ENCODE data around the gene WDR93.

GRCh38 chr15:89666184-89666857 is 24.3 kb upstream of the WDR93 start:
- TF ChIP-seq, protein P1, sequence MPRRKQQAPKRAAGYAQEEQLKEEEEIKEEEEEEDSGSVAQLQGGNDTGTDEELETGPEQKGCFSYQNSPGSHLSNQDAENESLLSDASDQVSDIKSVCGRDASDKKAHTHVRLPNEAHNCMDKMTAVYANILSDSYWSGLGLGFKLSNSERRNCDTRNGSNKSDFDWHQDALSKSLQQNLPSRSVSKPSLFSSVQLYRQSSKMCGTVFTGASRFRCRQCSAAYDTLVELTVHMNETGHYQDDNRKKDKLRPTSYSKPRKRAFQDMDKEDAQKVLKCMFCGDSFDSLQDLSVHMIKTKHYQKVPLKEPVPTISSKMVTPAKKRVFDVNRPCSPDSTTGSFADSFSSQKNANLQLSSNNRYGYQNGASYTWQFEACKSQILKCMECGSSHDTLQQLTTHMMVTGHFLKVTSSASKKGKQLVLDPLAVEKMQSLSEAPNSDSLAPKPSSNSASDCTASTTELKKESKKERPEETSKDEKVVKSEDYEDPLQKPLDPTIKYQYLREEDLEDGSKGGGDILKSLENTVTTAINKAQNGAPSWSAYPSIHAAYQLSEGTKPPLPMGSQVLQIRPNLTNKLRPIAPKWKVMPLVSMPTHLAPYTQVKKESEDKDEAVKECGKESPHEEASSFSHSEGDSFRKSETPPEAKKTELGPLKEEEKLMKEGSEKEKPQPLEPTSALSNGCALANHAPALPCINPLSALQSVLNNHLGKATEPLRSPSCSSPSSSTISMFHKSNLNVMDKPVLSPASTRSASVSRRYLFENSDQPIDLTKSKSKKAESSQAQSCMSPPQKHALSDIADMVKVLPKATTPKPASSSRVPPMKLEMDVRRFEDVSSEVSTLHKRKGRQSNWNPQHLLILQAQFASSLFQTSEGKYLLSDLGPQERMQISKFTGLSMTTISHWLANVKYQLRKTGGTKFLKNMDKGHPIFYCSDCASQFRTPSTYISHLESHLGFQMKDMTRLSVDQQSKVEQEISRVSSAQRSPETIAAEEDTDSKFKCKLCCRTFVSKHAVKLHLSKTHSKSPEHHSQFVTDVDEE (CRISPR knock-in tag; IDR thresholded peaks at IDR 0.05) = no peak
- TF ChIP-seq OSR1 (CRISPR knock-in tag; IDR thresholded peaks at IDR 0.05) (no peak), ZFP30 (CRISPR knock-in tag; IDR thresholded peaks at IDR 0.05) (no peak), ZNF8 (CRISPR knock-in tag; IDR thresholded peaks at IDR 0.05) (no peak), ISL1 (CRISPR knock-in tag; IDR thresholded peaks at IDR 0.05) (no peak), RARB (CRISPR knock-in tag; IDR thresholded peaks at IDR 0.05) (no peak), SNAI2 (CRISPR knock-in tag; IDR thresholded peaks at IDR 0.05) (no peak), ZFP3 (CRISPR knock-in tag; IDR thresholded peaks at IDR 0.05) (no peak), CSDC2 (CRISPR knock-in tag; IDR thresholded peaks at IDR 0.05) (no peak), POU6F1 (CRISPR knock-in tag; IDR thresholded peaks at IDR 0.05; ENCODE audit: borderline replicate concordance, low read depth) (no peak), TCF4 (CRISPR knock-in tag; IDR thresholded peaks at IDR 0.05; ENCODE audit: borderline replicate concordance) (no peak)
- TF ChIP-seq, protein P2, sequence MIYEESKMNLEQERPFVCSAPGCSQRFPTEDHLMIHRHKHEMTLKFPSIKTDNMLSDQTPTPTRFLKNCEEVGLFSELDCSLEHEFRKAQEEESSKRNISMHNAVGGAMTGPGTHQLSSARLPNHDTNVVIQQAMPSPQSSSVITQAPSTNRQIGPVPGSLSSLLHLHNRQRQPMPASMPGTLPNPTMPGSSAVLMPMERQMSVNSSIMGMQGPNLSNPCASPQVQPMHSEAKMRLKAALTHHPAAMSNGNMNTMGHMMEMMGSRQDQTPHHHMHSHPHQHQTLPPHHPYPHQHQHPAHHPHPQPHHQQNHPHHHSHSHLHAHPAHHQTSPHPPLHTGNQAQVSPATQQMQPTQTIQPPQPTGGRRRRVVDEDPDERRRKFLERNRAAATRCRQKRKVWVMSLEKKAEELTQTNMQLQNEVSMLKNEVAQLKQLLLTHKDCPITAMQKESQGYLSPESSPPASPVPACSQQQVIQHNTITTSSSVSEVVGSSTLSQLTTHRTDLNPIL (CRISPR knock-in tag; IDR thresholded peaks at IDR 0.05; ENCODE audit: low read depth) = no peak
- TF ChIP-seq, protein P3, sequence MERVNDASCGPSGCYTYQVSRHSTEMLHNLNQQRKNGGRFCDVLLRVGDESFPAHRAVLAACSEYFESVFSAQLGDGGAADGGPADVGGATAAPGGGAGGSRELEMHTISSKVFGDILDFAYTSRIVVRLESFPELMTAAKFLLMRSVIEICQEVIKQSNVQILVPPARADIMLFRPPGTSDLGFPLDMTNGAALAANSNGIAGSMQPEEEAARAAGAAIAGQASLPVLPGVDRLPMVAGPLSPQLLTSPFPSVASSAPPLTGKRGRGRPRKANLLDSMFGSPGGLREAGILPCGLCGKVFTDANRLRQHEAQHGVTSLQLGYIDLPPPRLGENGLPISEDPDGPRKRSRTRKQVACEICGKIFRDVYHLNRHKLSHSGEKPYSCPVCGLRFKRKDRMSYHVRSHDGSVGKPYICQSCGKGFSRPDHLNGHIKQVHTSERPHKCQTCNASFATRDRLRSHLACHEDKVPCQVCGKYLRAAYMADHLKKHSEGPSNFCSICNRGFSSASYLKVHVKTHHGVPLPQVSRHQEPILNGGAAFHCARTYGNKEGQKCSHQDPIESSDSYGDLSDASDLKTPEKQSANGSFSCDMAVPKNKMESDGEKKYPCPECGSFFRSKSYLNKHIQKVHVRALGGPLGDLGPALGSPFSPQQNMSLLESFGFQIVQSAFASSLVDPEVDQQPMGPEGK (CRISPR knock-in tag; IDR thresholded peaks at IDR 0.05; ENCODE audit: borderline replicate concordance) = no peak

All from SK-N-SH treated with all-trans-retinoic acid at 6 μM for 48 hours (cell line).